Left kidney (tissue), 2 donors: ENCODE measurements around the gene GALK2. TPM values are rescaled to one million over a fixed set of nuclear protein-coding genes. Genes with fewer than 3 reads are reported as not detected.
A peak's percentile ranks its signal among the peaks of the same experiment; 100 is the strongest.
"Not testable (repeated sequence)": the region's sequence is repeated elsewhere in the genome, so short reads cannot be mapped to it uniquely, and the experiment has no call there.

Experiments used
- DNase-seq: peaks from one replicate; pipeline ENCODE4 v3.0.0-alpha.2; 2013
- polyA plus RNA-seq: library from polyadenylated mRNA; unstranded; fragments of 120-200 nt; gene quantifications from one replicate; pipeline ENCODE4 v1.2.1, GENCODE V29; 2013; ENCODE audit not compliant: insufficient read length

GALK2 gene
- polyA plus RNA-seq, 1 donor: 31.5 TPM

GRCh38 chr15:49215768-49216739, 46.0 kb downstream of the GALK2 start:
- no peak for DNase-seq

DNA sequence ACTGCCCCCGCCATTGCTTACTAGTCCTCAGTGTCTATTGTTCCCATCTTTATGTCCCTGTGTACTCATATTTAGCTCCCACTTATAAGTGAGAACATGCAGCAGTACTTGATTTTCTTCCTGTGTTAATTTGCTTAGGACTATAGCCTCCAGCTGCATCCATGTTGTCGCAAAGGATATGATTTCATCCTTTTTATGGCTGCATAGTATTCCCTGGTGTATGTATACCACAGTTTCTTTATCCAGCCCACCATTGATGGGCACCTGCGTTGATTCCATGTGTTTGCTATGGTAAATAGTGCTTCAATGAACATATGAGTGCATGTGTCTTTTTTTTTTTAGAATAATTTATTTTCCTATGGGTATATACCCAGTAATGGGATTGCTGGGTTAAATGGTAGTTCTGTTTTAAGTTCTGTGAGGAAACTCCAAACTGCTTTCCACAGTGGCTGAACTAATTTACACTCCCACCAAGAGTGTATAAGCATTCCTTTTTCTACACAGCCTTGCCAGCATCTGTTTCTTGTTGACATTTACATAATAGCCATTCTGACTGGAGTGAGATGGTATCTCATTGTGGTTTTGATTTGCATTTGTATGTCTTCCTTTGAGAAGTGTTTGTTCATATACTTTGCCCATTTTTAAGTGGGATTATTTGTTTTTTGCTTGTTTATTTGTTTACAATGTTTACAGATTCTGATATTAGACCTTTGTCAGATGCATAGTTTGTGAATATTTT, 53.7 kb downstream of the GALK2 start:
- DNase-seq: no peak

- no peak for DNase-seq
Observed at GRCh38 chr15:49225572-49226281, 55.7 kb downstream of the GALK2 start.

DNA sequence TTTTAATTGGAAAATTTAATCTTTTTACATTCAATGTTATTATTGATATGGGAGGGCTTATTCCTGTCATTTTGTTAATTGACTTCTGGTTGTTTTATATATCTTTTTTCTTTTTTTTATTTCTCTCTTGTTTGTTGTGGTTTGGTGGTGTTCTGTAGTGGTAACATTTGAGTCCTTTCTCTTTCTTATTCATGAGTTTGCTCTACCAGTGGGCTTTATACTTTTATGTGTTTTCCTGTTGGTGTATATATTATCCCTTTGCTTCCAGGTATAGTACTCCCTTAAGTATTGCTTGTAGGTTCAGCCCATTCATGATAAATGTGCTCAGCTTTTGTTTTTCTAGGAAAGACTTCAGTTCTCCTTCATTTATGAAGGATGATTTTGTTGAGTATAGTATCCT, 57.6 kb downstream of the GALK2 start:
- no peak for DNase-seq

GRCh38 chr15:49229922-49230321, 59.9 kb downstream of the GALK2 start:
- no peak for DNase-seq

DNA sequence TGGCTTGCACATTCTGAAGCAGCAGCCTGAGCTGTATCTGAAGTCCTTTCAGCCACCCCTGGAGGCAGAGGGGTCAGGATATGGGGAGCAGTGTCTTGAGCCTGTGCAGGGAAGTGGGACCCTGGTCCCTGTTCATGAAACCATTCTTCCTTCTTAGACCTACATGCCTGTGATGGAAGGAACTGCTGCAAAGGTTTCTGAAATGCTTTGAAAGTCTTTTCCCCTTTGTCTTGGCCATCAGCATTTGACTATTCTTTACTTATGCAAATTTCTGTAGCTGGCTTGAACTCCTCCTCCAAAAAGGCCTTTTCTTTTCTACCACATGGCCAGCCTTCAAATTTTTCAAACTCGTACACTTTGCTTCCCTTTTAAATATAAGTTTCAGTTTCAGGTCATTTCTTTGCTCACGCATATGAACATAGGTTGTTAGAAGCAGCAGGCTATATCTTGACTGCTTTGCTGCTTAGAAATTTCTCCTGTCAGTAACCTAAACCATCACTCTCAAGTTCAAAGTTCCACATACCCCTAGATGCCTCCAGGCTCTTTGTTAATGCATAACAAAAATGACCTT, 62.3 kb downstream of the GALK2 start:
- no peak for DNase-seq

GRCh38 chr15:49235446-49236124, 65.5 kb downstream of the GALK2 start:
- peak; percentile 84 for DNase-seq

- DNase-seq: no peak
Observed at GRCh38 chr15:49236869-49237268, 66.8 kb downstream of the GALK2 start.

GRCh38 chr15:49238342-49238741, 68.3 kb downstream of the GALK2 start:
- DNase-seq: peak; percentile 81

DNA sequence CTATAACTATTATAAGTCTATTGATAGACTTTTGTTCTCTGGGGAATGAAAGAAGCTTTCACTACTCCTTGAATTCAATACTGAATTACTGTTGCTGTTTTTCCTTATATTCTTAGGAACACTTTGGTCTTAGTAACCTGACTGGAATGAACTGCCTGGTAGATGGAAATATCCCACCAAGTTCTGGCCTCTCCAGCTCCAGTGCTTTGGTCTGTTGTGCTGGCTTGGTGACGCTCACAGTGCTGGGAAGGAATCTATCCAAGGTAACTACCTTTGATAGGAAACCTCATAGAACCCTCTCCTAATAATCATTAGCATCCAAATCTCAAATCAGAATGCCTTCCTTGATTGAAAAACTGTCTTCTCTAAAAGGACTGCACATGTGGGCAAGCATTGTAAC, 69.1 kb downstream of the GALK2 start:
- DNase-seq: no peak

GRCh38 chr15:49242820-49243219, 72.8 kb downstream of the GALK2 start:
- DNase-seq: no peak

DNA sequence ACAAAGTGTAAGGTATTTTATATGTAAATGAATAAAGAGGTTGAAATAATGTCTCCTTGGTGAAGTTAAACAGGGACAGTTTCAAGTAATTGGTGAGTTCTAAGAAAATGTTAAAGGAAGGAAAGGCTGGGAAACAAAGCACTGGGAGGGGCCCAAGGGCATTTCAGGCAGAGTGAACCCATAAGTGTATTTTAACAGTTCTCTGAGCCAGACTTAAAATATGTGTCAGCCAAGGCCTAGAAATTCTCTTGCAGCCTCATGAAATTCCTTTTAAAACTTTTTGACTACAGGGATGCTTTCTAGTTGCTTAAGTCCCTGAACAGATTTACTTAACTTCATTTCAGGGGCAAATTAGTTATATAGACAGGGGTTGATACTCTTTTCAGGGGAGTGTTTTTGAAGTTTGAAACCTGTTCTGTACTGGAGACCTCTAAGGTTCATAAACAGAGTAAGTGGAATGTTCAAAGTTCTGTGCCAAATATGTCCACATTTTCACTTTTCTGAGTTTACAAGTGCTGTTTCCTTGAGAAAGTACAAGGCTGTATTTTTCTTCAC, 77.6 kb downstream of the GALK2 start:
- no peak for DNase-seq

DNA sequence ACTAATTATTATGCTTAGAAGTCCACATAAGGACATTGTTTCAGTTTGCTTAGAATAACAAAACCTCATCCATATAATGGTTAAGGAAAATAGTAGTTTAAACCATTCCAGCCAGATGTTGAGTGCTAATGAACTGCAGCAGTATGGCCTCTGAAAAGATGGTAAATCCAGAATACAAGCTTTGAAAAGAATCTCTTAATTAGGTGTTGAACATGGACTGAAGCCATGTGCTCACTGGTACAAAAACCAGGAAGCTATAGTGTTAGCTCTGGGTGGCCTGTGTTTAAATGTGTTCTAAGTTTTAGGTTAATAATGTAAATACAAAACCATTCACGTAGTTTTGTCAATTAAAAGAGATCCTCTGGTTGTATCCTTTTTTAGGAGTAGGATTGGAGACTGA, 78.2 kb downstream of the GALK2 start:
- no peak for DNase-seq

DNA sequence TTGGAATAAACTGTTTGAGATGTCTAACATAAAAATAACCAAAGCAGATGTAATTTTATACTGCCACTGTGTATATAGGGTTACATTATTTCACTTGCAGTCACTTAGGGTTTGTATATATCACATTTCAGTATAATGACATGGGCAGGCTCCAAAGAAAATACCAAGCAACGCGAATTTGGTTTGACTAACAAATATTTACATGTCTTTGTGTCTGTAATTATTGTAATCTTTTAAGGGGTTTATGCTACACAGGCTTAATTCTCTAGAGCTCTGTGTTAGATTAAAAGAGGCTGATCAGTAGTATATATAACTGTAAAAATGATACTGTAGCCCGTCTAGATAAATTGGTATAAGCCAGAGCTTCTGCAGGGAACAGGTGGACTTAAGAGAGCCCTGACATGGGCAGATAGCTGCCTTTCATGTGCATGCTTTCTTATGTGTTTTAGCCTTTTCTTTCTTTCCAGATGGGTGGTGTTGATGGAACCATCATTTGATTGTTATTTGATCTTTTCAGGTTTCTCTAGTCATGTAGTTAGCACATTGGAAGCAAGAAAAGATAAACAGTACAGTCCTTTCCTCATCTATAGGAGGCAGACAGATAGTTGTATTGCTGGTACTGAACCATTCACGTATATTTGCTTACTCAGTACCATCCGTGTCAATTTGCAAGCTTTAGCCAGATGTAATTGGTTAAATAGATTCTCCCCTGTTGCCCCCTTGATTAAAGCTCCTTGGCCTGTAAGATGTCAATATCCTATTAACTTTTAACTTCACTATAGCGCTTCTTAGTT, 86.1 kb downstream of the GALK2 start:
- DNase-seq: no peak

- not testable (repeated sequence) for DNase-seq
Observed at GRCh38 chr15:49265117-49265516, 95.1 kb downstream of the GALK2 start.

- no peak for DNase-seq
Observed at GRCh38 chr15:49265911-49266310, 95.9 kb downstream of the GALK2 start.

DNA sequence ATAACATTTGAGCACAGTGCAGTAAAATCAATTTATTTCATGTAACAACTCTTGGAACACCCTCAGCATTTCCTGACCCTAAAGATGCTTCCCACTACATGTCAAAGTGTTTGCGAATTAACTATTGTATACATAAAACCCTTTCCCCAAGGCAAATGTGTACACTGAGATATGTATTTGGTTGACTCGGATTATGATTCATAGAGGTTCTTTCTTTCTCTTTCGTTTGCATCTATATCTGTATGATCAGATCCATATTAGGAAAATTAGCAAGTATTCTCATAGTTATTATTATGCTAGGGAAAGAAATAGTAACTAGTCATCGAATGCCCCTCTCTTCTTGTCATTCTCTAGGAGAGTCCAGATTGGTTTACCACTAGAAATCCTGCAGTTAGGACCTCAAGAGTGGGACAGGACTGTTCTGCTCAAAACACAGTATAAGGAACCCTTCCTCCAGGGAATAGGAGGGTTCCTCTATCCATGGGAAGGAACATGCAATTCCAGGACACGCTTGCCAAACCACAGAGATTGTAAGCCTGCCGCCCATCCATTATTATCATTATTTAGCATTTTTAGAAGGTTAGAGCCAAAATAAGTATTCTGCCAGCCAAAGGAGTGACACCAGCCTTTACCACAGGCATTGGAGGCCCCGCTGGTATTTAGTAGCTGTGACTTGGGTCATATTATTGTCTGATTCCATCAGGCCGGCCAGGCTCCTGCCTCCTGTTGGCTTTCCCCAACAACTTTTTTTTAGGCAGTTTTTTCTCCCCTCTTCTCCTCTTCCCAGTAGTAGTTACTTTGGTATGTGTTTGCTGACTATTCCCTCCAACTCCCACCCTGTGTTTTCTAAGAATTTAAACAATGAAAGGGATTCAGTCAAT, 100.7 kb downstream of the GALK2 start:
- no peak for DNase-seq

DNA sequence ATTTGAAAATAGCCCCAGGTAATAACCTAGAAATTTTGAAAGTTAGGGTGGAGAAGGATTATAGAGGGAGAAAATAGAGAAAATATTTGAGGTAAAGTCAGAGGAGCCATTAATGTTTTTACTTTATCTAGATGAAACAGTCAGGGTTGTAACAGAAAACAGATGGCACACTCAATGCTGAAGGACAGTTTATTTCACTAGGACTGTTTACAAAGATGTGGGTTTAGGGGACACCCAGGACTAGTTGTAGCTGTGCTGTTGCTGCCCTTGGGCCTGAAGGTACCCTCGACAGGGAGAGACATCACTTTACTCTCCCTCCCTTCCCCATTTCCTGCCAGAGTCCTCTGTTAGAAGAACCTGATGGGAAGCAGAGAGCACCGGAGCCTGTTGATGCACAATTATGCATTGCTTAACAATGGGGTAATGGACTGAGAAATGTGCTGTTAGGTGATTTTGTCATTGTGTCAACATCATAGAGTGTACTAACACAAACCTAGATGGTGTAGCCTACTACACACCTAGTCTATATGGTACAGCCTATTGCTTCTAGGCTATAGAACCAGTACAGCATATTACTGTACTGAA, 103.8 kb downstream of the GALK2 start:
- no peak for DNase-seq

DNA sequence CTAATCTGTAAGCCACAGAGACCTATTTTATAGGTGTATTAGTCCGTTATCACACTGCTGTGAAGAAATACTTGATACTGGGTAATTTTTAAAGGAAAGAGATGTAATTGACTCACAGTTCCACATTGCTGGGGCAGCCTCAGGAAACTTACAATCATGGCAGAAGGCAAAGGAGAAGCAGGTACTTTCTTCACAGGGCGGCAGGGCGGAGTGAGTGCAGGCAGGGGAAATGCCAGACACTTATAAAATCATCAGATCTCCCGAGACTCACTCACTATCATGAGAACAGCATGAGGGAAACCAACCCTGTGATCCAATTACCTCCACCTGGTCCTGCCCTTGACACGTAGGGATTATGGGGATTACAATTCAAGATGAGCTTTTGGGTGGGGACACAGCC, 108.7 kb downstream of the GALK2 start:
- DNase-seq: no peak
